ENCODE data around the gene RAB22A.

RAB22A gene

GRCh38 chr20:58300321-58300720 lies 9.2 kb upstream of the RAB22A start:
- DNase-seq (ENCODE audit: low read depth in 2 of 2), result no peak

DNA sequence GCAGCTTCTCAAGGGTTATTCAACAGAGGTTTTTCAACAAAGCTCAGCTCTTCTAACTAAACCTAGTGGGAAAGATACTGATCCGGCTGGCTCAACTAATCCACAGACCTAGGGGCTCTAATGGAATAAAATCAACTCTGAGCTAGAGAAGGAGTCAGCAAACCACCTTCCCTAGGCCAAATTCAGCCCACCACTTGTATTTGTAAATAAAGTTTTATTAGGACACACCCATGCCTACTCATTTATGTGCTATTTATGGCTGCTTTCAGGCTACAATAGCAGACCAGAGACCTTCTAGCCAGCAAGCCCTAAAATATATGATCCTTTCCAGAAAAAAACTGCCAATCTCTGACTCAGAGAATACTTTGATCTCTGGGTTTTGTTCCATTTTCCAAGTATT lies 6.0 kb upstream of the RAB22A start:
- DNase-seq (ENCODE audit: low read depth in 2 of 2), result no peak

GRCh38 chr20:58305061-58305460 lies 4.5 kb upstream of the RAB22A start:
- DNase-seq (ENCODE audit: low read depth in 2 of 2), result no peak

GRCh38 chr20:58306421-58307261 lies 2.9 kb upstream of the RAB22A start:
- peak; percentile 36 to 52 for DNase-seq (ENCODE audit: low read depth in 2 of 2)

- no peak for DNase-seq (ENCODE audit: low read depth in 2 of 2)
Observed at GRCh38 chr20:58307270-58307669, 2.2 kb upstream of the RAB22A start.

GRCh38 chr20:58308290-58308679 lies 1.2 kb upstream of the RAB22A start:
- no peak for DNase-seq (ENCODE audit: low read depth in 2 of 2)

DNA sequence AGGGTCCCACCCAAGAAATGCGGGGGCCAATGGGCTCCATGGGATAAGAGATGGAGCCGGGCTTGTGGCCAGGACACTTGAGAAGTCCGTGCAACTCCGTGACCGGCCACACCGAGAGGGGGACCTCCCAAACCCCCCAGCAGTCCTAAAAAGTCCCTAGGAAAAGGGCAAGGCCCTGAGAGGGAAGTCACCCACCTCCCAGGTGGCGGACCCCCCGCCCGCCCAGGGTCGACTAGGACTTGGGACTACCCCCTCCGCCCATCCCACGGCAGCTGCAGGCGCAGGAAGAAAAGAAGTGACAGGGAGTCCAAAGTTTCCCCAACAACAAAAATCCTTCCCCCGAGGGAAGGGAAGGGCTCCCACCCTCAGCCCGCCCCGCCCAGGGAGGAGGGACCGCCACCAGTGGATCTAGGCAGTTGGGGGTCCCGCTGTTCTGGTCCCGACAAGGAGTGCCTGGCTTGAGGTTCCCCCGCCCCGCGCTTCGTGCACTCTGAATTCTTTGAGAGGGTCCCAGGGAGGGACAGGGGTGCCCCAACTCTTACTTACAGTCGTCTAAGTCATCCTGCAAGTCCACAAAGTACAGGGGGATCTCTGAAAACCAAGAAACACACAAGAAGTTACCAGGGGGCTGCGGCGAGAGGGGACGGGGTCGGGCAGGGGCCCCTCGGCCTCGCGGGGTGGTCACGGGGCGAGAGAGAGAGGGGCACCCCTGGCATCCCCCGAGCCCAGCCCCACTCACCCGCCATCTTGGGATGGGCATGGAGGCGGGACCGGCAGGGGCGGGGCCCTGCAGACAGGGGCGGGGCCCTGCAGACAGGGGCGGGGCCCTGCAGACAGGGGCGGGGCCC lies 611 bp upstream of the RAB22A start:
- DNase-seq (ENCODE audit: low read depth in 2 of 2), result peak in 1 of 2 donors; percentile 24

DNA sequence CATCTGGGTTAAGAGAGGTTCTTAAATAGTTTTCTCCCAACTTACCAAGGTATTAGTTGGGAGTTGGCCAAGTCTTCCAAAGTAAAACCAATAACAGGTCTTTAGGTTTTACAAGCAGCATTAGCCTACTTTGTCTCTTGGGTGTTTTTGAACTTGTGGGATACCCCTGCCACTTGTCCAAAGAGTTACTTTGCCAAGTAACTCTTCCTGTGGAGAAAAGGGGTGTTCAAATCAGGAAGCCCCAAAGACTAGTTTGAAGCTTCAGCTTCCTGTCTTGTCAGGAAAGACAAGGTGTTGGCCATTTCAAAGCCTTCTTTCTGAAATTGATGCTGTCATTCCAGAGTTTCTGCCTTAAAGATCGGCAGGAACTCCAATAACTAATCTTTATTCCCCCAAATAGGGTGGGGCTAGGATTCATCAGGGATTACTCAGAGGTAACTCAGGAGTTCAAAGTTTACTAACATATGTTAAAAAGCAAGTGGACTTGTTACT lies 822 bp downstream of the RAB22A start:
- DNase-seq (ENCODE audit: low read depth in 2 of 2), result no peak

- DNase-seq (ENCODE audit: low read depth in 2 of 2), result no peak
Observed at GRCh38 chr20:58312836-58313235, 3.3 kb downstream of the RAB22A start.

GRCh38 chr20:58313396-58313795 lies 3.9 kb downstream of the RAB22A start:
- no peak for DNase-seq (ENCODE audit: low read depth in 2 of 2)

DNA sequence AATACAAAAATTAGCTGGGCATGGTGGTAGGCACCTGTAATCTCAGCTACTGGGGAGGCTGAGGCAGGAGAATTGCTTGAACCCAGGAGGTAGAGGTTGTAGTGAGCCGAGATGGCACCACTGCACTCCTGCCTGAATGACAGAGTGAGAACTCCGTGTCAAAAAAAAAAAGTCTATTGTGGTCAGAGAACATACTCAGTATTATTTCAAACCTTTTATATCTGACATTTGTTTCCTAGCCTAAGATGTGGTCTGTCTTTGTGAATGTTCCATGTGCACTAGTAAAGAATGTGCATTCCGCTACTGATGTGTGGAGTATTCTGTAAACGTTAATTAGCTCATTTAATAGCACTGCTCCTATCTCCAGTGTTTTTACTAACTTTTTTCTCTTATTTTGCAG lies 11.7 kb downstream of the RAB22A start:
- DNase-seq (ENCODE audit: low read depth in 2 of 2), result no peak

- no peak for DNase-seq (ENCODE audit: low read depth in 2 of 2)
Observed at GRCh38 chr20:58322083-58322482, 12.6 kb downstream of the RAB22A start.

- no peak for DNase-seq (ENCODE audit: low read depth in 2 of 2)
Observed at GRCh38 chr20:58325912-58326311, 16.4 kb downstream of the RAB22A start.

DNA sequence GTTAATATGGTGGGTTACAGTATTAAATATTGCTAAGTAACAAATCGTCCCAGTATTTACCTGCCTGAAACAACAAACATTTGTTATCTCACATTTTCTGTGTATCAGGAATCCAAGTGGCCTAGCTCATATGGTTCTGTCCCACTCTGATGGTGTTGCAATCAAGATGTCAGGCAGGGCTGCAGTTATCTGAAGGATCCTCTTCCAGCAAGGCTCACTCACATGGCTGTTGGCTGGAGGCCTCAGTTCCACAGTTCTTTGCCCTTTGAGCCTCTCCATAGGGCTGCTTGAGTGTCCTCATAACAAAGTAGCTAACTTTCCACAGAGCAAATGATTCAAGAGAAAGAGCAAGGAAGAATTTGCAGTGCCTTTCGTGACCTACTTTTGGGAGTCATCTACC lies 17.7 kb downstream of the RAB22A start:
- no peak for DNase-seq (ENCODE audit: low read depth in 2 of 2)

GRCh38 chr20:58328836-58329235 lies 19.3 kb downstream of the RAB22A start:
- DNase-seq (ENCODE audit: low read depth in 2 of 2), result no peak

GRCh38 chr20:58329711-58330110 lies 20.2 kb downstream of the RAB22A start:
- no peak for DNase-seq (ENCODE audit: low read depth in 2 of 2)

DNA sequence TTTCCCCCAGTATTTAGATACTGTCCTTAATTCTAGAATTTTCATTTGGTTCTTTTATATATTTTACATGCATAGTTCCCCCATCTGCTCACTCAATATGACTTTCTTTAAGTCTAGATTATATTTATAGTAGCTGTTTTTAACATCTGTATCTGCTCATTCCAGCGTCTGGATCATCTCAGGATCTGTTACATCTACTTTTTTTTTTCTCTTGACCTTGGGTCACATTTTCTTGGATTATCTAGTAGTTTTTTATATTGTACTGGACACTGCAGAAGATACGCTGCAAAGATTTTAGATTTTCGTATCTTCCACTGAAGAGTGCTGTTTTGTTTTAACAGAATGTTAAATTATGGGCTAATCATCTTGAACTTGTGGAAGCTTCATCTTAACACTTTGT lies 20.7 kb downstream of the RAB22A start:
- DNase-seq (ENCODE audit: low read depth in 2 of 2), result no peak

DNA sequence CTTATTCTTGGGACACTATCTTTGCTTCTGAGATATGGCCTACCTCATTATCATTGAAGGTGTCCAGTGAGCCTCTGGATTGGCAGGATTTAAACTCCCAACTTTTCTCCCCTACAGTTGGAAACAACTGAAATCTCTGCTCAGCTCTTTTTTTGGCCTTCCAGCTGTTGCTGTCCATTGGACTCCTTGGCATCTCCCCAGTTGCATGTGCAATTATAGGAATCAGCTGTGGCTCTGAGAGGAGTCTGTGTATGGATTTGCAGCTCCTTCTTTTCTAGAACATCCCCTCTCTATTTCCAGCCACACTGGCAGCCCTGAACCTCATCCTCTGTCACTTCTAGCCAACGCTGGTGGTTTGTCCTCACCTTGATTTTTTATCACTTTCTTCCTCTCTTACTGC lies 21.2 kb downstream of the RAB22A start:
- no peak for DNase-seq (ENCODE audit: low read depth in 2 of 2)

DNA sequence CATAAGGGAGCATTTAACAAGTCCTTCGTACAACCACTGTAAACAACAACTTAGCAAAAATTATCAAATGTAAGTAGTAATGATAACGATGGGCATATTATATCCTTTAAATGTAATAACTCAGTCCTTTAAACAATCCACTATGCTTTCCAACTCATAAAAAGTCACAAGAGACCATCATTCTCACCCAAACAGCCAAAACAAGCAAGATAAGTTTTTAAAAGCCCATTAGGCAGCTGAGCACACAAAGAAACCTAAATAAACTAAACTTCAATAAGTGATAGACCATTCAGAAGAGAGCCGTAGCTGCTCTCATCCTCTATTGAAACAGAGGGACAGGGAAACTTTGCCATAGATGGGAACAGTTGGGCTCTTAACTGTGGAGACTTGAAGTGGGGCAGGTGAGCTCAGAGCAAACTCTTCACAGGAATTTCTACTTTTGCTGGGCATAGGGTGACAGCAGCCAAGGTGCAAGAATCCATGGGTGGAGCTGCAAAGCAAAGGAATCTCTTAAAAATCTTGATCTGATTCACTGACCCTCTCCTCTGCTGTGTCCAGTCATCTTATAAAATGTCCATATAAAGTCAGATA lies 22.5 kb downstream of the RAB22A start:
- no peak for DNase-seq (ENCODE audit: low read depth in 2 of 2)

GRCh38 chr20:58339741-58340140 lies 30.2 kb downstream of the RAB22A start:
- DNase-seq (ENCODE audit: low read depth in 2 of 2), result no peak

- DNase-seq (ENCODE audit: low read depth in 2 of 2), result no peak
Observed at GRCh38 chr20:58340151-58340550, 30.6 kb downstream of the RAB22A start.

- DNase-seq (ENCODE audit: low read depth in 2 of 2), result no peak
Observed at GRCh38 chr20:58340853-58341252, 31.3 kb downstream of the RAB22A start.
